Activated CD8-positive, alpha-beta T cell treated with anti-CD3 and anti-CD28 coated beads, Interleukin-2, amount 10 ng/mL, durations not matched to agents 7 days and 5 days (primary cell): ENCODE measurements around the gene TARM1. TPM values are rescaled to one million over a fixed set of nuclear protein-coding genes. Genes with fewer than 3 reads are reported as not detected.

Experiments used
- ATAC-seq: fragments of 150-1000 bp; cut with Tn5 transposase; one replicate; pipeline ENCODE4 v1.10.0; 2021; ENCODE audit warnings: moderate library complexity
- CTCF ChIA-PET: fragments of 350-600 bp; sonication (Branson Sonifier 250); formaldehyde crosslinking; loops from one replicate; lab custom pipeline; 2021; ENCODE audit warnings: antibody characterized with exemption; lab: Charles Lee
- POLR2A ChIA-PET: fragments of 350-600 bp; sonication (Branson Sonifier 250); formaldehyde crosslinking; loops from one replicate; lab custom pipeline; 2021; ENCODE audit warnings: antibody characterized with exemption; lab: Charles Lee
- DNase-seq: peaks from one replicate; pipeline ENCODE4 v3.0.0-alpha.2; 2020
- H3K27ac Mint-ChIP-seq: one replicate; pipeline ENCODE4 v1.8.0; 2021; ENCODE audit warnings: mild to moderate bottlenecking, mixed read lengths
- H3K27me3 Mint-ChIP-seq: one replicate; pipeline ENCODE4 v1.8.0; 2021; ENCODE audit warnings: low read depth, mixed read lengths
- H3K36me3 Mint-ChIP-seq: one replicate; pipeline ENCODE4 v1.8.0; 2021; ENCODE audit warnings: low read depth, mixed read lengths
- H3K4me1 Mint-ChIP-seq: one replicate; pipeline ENCODE4 v1.8.0; 2021; ENCODE audit warnings: low read depth, mixed read lengths
- H3K4me3 Mint-ChIP-seq: one replicate; pipeline ENCODE4 v1.8.0; 2021; ENCODE audit warnings: mild to moderate bottlenecking, mixed read lengths
- H3K9me3 Mint-ChIP-seq: one replicate; pipeline ENCODE4 v1.8.0; 2022; ENCODE audit warnings: mixed read lengths; ENCODE audit not compliant: insufficient read depth
- total RNA-seq, 2 experiments: library from RNA; stranded (reverse); gene quantifications; one replicate each; pipeline ENCODE4 v1.2.3, GENCODE V29; 2021

TARM1 gene
- total RNA-seq, 2 experiments from 2014 or later, result not detected

GRCh38 chr19:54029930-54030490 is 51.2 kb downstream of the TARM1 start:
- DNase-seq (peak; percentile 68), ATAC-seq (peak; percentile 39)
- Mint-ChIP-seq H3K4me3 (no peak overlapping the region), H3K9me3 (no peaks in the 10 kb centered on the region), H3K36me3 (no peaks in the 10 kb centered on the region), H3K27ac (no peak overlapping the region), H3K4me1 (no peaks in the 10 kb centered on the region), H3K27me3 (peaks cover 12% of the 10 kb centered on the region)
- CTCF ChIA-PET, result interaction anchor here (0.6 to 2.3 kb wide), 24 partner anchors 8 to 261 kb away, joined by 3 to 27 read pairs (median 4); no protein-coding TSS in a partner anchor
- POLR2A ChIA-PET, result no interaction called here

GRCh38 chr19:54029301-54029700 is 51.9 kb downstream of the TARM1 start:
- H3K4me3 Mint-ChIP-seq, result no peak overlapping the region

GRCh38 chr19:54026656-54027055 is 54.5 kb downstream of the TARM1 start:
- ChIA-PET CTCF (no interaction called here), POLR2A (no interaction called here)
- H3K9me3 Mint-ChIP-seq, result no peaks in the 10 kb centered on the region
- ATAC-seq (no peak), DNase-seq (no peak)
- H3K4me3 Mint-ChIP-seq, result no peak overlapping the region
- H3K27ac Mint-ChIP-seq, result no peak overlapping the region
- peaks cover 14% of the 10 kb centered on the region for H3K27me3 Mint-ChIP-seq
- peaks cover 7% of the 10 kb centered on the region for H3K4me1 Mint-ChIP-seq
- no peaks in the 10 kb centered on the region for H3K36me3 Mint-ChIP-seq

More at GRCh38 chr19:54029301-54029700, 51.9 kb downstream of the TARM1 start:
- Mint-ChIP-seq H3K27me3 (peaks cover 12% of the 10 kb centered on the region), H3K27ac (no peak overlapping the region), H3K9me3 (no peaks in the 10 kb centered on the region), H3K36me3 (no peaks in the 10 kb centered on the region), H3K4me1 (no peaks in the 10 kb centered on the region)
- DNase-seq, result no peak
- ChIA-PET CTCF (interaction anchor here (1.1 to 2.3 kb wide), 17 partner anchors 8 to 257 kb away, joined by 3 to 27 read pairs (median 4); no protein-coding TSS in a partner anchor), POLR2A (no interaction called here)
- ATAC-seq, result no peak

GRCh38 chr19:54024660-54025059 is 56.5 kb downstream of the TARM1 start:
- no peak overlapping the region for H3K4me3 Mint-ChIP-seq
- ATAC-seq (no peak), DNase-seq (no peak)
- POLR2A ChIA-PET, result no interaction called here
- CTCF ChIA-PET, result interaction anchor here (0.9 to 3.5 kb wide), 11 partner anchors 16 to 241 kb away, joined by 3 to 29 read pairs (median 4); no protein-coding TSS in a partner anchor
- H3K9me3 Mint-ChIP-seq, result no peaks in the 10 kb centered on the region
- H3K4me1 Mint-ChIP-seq, result peaks cover 13% of the 10 kb centered on the region
- no peak overlapping the region for H3K27ac Mint-ChIP-seq
- H3K36me3 Mint-ChIP-seq, result no peaks in the 10 kb centered on the region
- H3K27me3 Mint-ChIP-seq, result peaks cover 14% of the 10 kb centered on the region

GRCh38 chr19:54023191-54023590 is 58.0 kb downstream of the TARM1 start:
- Mint-ChIP-seq H3K4me1 (peaks cover 13% of the 10 kb centered on the region), H3K9me3 (no peaks in the 10 kb centered on the region), H3K4me3 (no peak overlapping the region), H3K27ac (no peak overlapping the region), H3K27me3 (peaks cover 10% of the 10 kb centered on the region), H3K36me3 (no peaks in the 10 kb centered on the region)
- DNase-seq, result no peak
- POLR2A ChIA-PET, result interaction anchor here (1.3 kb wide), 1 partner anchor 180 kb away, joined by 3 read pairs; no protein-coding TSS in a partner anchor
- CTCF ChIA-PET, result interaction anchor here (1.1 to 3.5 kb wide), 15 partner anchors 10 to 251 kb away, joined by 3 to 29 read pairs (median 4); partner anchors contain the start of gene MBOAT7
- no peak for ATAC-seq

- Mint-ChIP-seq H3K4me3 (no peak overlapping the region), H3K27ac (no peak overlapping the region), H3K9me3 (no peaks in the 10 kb centered on the region), H3K36me3 (no peaks in the 10 kb centered on the region), H3K27me3 (peaks cover 10% of the 10 kb centered on the region), H3K4me1 (peaks cover 13% of the 10 kb centered on the region)
- POLR2A ChIA-PET, result no interaction called here
- CTCF ChIA-PET, result interaction anchor here (1.3 to 3.5 kb wide), 3 partner anchors 8 to 229 kb away, joined by 5 to 29 read pairs (median 6); no protein-coding TSS in a partner anchor
- no peak for ATAC-seq
- DNase-seq, result no peak
These were observed 59.2 kb downstream of the TARM1 start for GRCh38 chr19:54021932-54022331.

- no peak overlapping the region for H3K4me3 Mint-ChIP-seq
- no peaks in the 10 kb centered on the region for H3K9me3 Mint-ChIP-seq
- H3K27me3 Mint-ChIP-seq, result peaks cover 10% of the 10 kb centered on the region
- ATAC-seq (no peak), DNase-seq (no peak)
- no peak overlapping the region for H3K27ac Mint-ChIP-seq
- H3K4me1 Mint-ChIP-seq, result peaks cover 13% of the 10 kb centered on the region
- POLR2A ChIA-PET, result interaction anchor here (0.6 kb wide), 1 partner anchor 1746 kb away, joined by 3 read pairs; no protein-coding TSS in a partner anchor
- CTCF ChIA-PET, result interaction anchor here (1.1 to 1.5 kb wide), 2 partner anchors 9 to 10 kb away, joined by 5 to 6 read pairs; no protein-coding TSS in a partner anchor
- no peaks in the 10 kb centered on the region for H3K36me3 Mint-ChIP-seq
These were observed 59.8 kb downstream of the TARM1 start for GRCh38 chr19:54021363-54021762.

Other genes with a start within 250 kb of the TARM1 start
- 10 to 100 TPM; 92.9 to 98.1 TPM for gene MYADM, start 213.5 kb downstream of the TARM1 start, total RNA-seq
- gene PRKCG, start 199.2 kb downstream of the TARM1 start, total RNA-seq, result not detected
- not detected for gene CACNG7, start 172.1 kb downstream of the TARM1 start, total RNA-seq
- gene CACNG8, start 118.4 kb downstream of the TARM1 start, total RNA-seq, result not detected
- not detected for gene CACNG6, start 89.7 kb downstream of the TARM1 start, total RNA-seq
- not detected for gene VSTM1, start 17.5 kb downstream of the TARM1 start, total RNA-seq
- under 1 TPM; 0.34 to 0.42 TPM for gene OSCAR, start 19.4 kb upstream of the TARM1 start, total RNA-seq
- gene NDUFA3, start 21.5 kb upstream of the TARM1 start, total RNA-seq, result 100 to 1,000 TPM; 138 to 152 TPM
- gene TFPT, start 34.3 kb upstream of the TARM1 start, total RNA-seq, result 10 to 100 TPM; 50.9 to 51.4 TPM
- gene PRPF31, start 34.4 kb upstream of the TARM1 start, total RNA-seq, result 10 to 100 TPM; 77.5 to 82.8 TPM
- 10 to 100 TPM; 55.1 to 58.4 TPM for gene CNOT3, start 56.4 kb upstream of the TARM1 start, total RNA-seq
- 1 to 10 TPM; 6.6 to 7.5 TPM for gene LENG1, start 78.4 kb upstream of the TARM1 start, total RNA-seq
- gene TMC4, start 91.8 kb upstream of the TARM1 start, total RNA-seq, result under 1 TPM; 0.55 to 0.76 TPM
- gene MBOAT7, start 108.2 kb upstream of the TARM1 start, total RNA-seq, result 10 to 100 TPM; 56.9 to 58.8 TPM
- 10 to 100 TPM; 11.2 to 11.9 TPM for gene TSEN34, start 109.9 kb upstream of the TARM1 start, total RNA-seq
- gene RPS9, start 119.5 kb upstream of the TARM1 start, total RNA-seq, result 1,000 to 10,000 TPM; 1,244 to 1,253 TPM
- 1 to 10 TPM; 1.1 to 1.5 TPM for gene LILRB3, start 141.6 kb upstream of the TARM1 start, total RNA-seq
- gene LILRA6, start 161.4 kb upstream of the TARM1 start, total RNA-seq, result under 1 TPM in 1 of 2 experiments, not detected in 1; 0.18 TPM
- gene LILRB5, start 175.9 kb upstream of the TARM1 start, total RNA-seq, result not detected
- gene LILRB2, start 199.7 kb upstream of the TARM1 start, total RNA-seq, result not detected
- gene LILRA5, start 231.8 kb upstream of the TARM1 start, total RNA-seq, result not detected